HL-60/S4 treated with retinoic acid at 250 ng/mL for 4 days and 3 days (cell line): Measurements from ENCODE around the gene S100A9.

Source experiments
- in situ Hi-C: fragments of 300-500 bp; cut with MboI; formaldehyde crosslinking; loops from 2 replicates; pipeline ENCODE4 v1.7.0; 2022; ENCODE audit warnings: low sequenced_read_pairs

The S100A9 gene

GRCh38 chr1:153360190-153360589 lies 2.5 kb downstream of the S100A9 start:
- in situ Hi-C loops, result loop anchor here (25.0 kb wide), 1 partner anchor 627 kb away; the partner anchor contains the start of genes JTB, RAB13 and RPS27

- in situ Hi-C loops, result loop anchor here (25.0 kb wide), 1 partner anchor 626 kb away; the partner anchor contains the start of genes JTB, RAB13 and RPS27
Measured at GRCh38 chr1:153360592-153361479, 3.2 kb downstream of the S100A9 start.

- in situ Hi-C loops, result loop anchor here (25.0 kb wide), 1 partner anchor 626 kb away; the partner anchor contains the start of genes JTB, RAB13 and RPS27
Measured at GRCh38 chr1:153361480-153362109, 3.9 kb downstream of the S100A9 start.

- in situ Hi-C loops, result loop anchor here (25.0 kb wide), 1 partner anchor 625 kb away; the partner anchor contains the start of genes JTB, RAB13 and RPS27
Measured at GRCh38 chr1:153362187-153362775, 4.6 kb downstream of the S100A9 start.

GRCh38 chr1:153363641-153364040 lies 6.0 kb downstream of the S100A9 start:
- in situ Hi-C loops, result loop anchor here (25.0 kb wide), 1 partner anchor 624 kb away; the partner anchor contains the start of genes JTB, RAB13 and RPS27

- in situ Hi-C loops, result loop anchor here (25.0 kb wide), 1 partner anchor 623 kb away; the partner anchor contains the start of genes JTB, RAB13 and RPS27
Measured at GRCh38 chr1:153364156-153364555, 6.5 kb downstream of the S100A9 start.

GRCh38 chr1:153364766-153365666 lies 7.4 kb downstream of the S100A9 start:
- in situ Hi-C loops, result loop anchor here (25.0 kb wide), 1 partner anchor 622 kb away; the partner anchor contains the start of genes JTB, RAB13 and RPS27

GRCh38 chr1:153365696-153366095 lies 8.0 kb downstream of the S100A9 start:
- in situ Hi-C loops, result loop anchor here (25.0 kb wide), 1 partner anchor 622 kb away; the partner anchor contains the start of genes JTB, RAB13 and RPS27

GRCh38 chr1:153366261-153366660 lies 8.6 kb downstream of the S100A9 start:
- in situ Hi-C loops, result loop anchor here (25.0 kb wide), 1 partner anchor 621 kb away; the partner anchor contains the start of genes JTB, RAB13 and RPS27

GRCh38 chr1:153367090-153367489 lies 9.4 kb downstream of the S100A9 start:
- in situ Hi-C loops, result loop anchor here (25.0 kb wide), 1 partner anchor 620 kb away; the partner anchor contains the start of genes JTB, RAB13 and RPS27

- in situ Hi-C loops, result loop anchor here (25.0 kb wide), 1 partner anchor 619 kb away; the partner anchor contains the start of genes JTB, RAB13 and RPS27
Measured at GRCh38 chr1:153368495-153368894, 10.8 kb downstream of the S100A9 start.

- in situ Hi-C loops, result loop anchor here (25.0 kb wide), 1 partner anchor 617 kb away; the partner anchor contains the start of genes JTB, RAB13 and RPS27
Measured at GRCh38 chr1:153370146-153370545, 12.5 kb downstream of the S100A9 start.

- in situ Hi-C loops, result loop anchor here (25.0 kb wide), 1 partner anchor 616 kb away; the partner anchor contains the start of genes JTB, RAB13 and RPS27
Measured at GRCh38 chr1:153371231-153371630, 13.6 kb downstream of the S100A9 start.

- in situ Hi-C loops, result loop anchor here (25.0 kb wide), 1 partner anchor 615 kb away; the partner anchor contains the start of genes JTB, RAB13 and RPS27
Measured at GRCh38 chr1:153372571-153372970, 14.9 kb downstream of the S100A9 start.

GRCh38 chr1:153374071-153374470 lies 16.4 kb downstream of the S100A9 start:
- in situ Hi-C loops, result loop anchor here (25.0 kb wide), 1 partner anchor 613 kb away; the partner anchor contains the start of genes JTB, RAB13 and RPS27

GRCh38 chr1:153375511-153375910 lies 17.9 kb downstream of the S100A9 start, which contains the start of gene S100A12:
Gene S100A12 (minus strand): TSS chr1:153375621. CDS start chr1:153374592, 1,029 bp downstream.
- in situ Hi-C loops, result no loop called here

- in situ Hi-C loops, result no loop called here
Measured at GRCh38 chr1:153379591-153379990, 21.9 kb downstream of the S100A9 start.

- in situ Hi-C loops, result no loop called here
Measured at GRCh38 chr1:153380711-153381110, 23.1 kb downstream of the S100A9 start.
